ENCODE measurements around the gene CAMSAP3.
"Not testable (repeated sequence)": the region's sequence is repeated elsewhere in the genome, so short reads cannot be mapped to it uniquely, and the experiment has no call there.

Gene CAMSAP3

GRCh38 chr19:7632340-7633203, 36.9 kb downstream of the CAMSAP3 start:
- no peak for DNase-seq (ENCODE audit: low spot score)

- no peak for DNase-seq (ENCODE audit: low spot score)
Measured at GRCh38 chr19:7633698-7634097, 38.0 kb downstream of the CAMSAP3 start, which contains the start of gene PCP2. TSS of gene PCP2 (minus strand) at chr19:7633719. CDS start at chr19:7633457, 262 bp downstream.

- DNase-seq (ENCODE audit: low spot score), result no peak
Measured at GRCh38 chr19:7635670-7636069, 40.0 kb downstream of the CAMSAP3 start.

- no peak for DNase-seq (ENCODE audit: low spot score)
Measured at GRCh38 chr19:7636317-7636690, 40.6 kb downstream of the CAMSAP3 start.

GRCh38 chr19:7636691-7637373, 41.2 kb downstream of the CAMSAP3 start, which contains the start of gene STXBP2:
TSS of gene STXBP2 (plus strand) at chr19:7637110. CDS start at chr19:7637150, 40 bp downstream.
- peak; percentile 90 for DNase-seq (ENCODE audit: low spot score)

GRCh38 chr19:7637374-7638256, 42.0 kb downstream of the CAMSAP3 start:
- DNase-seq (ENCODE audit: low spot score), result peak; percentile 29

GRCh38 chr19:7638802-7639465, 43.3 kb downstream of the CAMSAP3 start:
- no peak for DNase-seq (ENCODE audit: low spot score)

GRCh38 chr19:7639863-7640348, 44.2 kb downstream of the CAMSAP3 start:
- DNase-seq (ENCODE audit: low spot score), result no peak

- DNase-seq (ENCODE audit: low spot score), result no peak
Measured at GRCh38 chr19:7640803-7641202, 45.1 kb downstream of the CAMSAP3 start.

- DNase-seq (ENCODE audit: low spot score), result no peak
Measured at GRCh38 chr19:7641290-7642276, 45.9 kb downstream of the CAMSAP3 start.

- no peak for DNase-seq (ENCODE audit: low spot score)
Measured at GRCh38 chr19:7642295-7643030, 46.8 kb downstream of the CAMSAP3 start.

- DNase-seq (ENCODE audit: low spot score), result no peak
Measured at GRCh38 chr19:7643031-7643415, 47.4 kb downstream of the CAMSAP3 start.

- not testable (repeated sequence) for DNase-seq (ENCODE audit: low spot score)
Measured at GRCh38 chr19:7643629-7644549, 48.2 kb downstream of the CAMSAP3 start.

- DNase-seq (ENCODE audit: low spot score), result no peak
Measured at GRCh38 chr19:7644550-7644877, 48.9 kb downstream of the CAMSAP3 start.

GRCh38 chr19:7645163-7645562, 49.5 kb downstream of the CAMSAP3 start:
- DNase-seq (ENCODE audit: low spot score), result no peak

GRCh38 chr19:7645656-7646425, 50.2 kb downstream of the CAMSAP3 start:
- no peak for DNase-seq (ENCODE audit: low spot score)

GRCh38 chr19:7646426-7646700, 50.7 kb downstream of the CAMSAP3 start:
- no peak for DNase-seq (ENCODE audit: low spot score)

GRCh38 chr19:7647156-7647555, 51.5 kb downstream of the CAMSAP3 start:
- DNase-seq (ENCODE audit: low spot score), result no peak

Measured in LoVo (cell line).